GM08714 (cell line): Measurements from ENCODE around the gene CLMN.

ENCODE experiments used
- H3K4me3 ChIP-seq: fragments of 200-500 bp; sonication (Bioruptor generic); 2 replicates; pipeline ENCODE4 v1.5.1; 2014; ENCODE audit warnings: mild to moderate bottlenecking, low read length, inconsistent platforms
- ZNF274 ChIP-seq: IDR thresholded peaks from 2 replicates; pipeline ENCODE4 v1.6.1; 2012; ENCODE audit warnings: mild to moderate bottlenecking, low read depth, low read length

CLMN gene

DNA sequence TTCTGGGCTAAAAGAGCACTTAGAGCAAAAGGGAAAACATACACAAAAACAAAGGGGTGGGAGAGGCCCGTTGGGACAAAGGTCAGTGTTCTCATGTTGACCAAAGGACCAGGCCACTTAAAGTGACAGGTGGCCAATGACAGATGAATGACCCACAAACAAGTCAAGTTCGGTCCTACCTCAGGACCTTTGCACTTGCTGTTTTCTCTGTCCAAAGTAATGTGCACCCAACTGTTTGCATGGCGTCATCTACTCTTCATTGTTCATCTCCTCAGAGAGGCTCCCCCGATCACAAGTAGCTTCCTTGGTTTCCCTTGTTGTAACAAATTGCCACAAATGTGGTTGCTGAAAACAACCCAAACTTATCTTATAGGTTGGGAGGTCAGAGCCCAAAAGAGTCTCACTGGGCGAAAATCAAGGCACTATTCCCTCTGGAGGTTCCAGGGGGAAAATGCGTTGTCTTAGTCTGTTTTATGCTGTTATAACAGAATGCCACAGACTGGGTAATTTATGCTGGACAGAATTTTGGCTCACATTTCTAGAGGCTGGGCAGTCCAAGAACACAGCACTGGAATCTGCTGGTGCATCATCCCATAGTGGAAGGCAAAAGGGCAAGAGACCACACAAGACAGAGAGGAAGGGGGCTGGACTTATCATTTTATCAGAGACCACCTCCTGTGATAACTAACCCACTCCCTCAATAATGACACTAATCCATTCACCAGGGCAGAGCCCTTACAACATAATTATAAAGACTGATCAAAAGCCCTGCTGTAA is 23.9 kb downstream of the CLMN start:
- no peak overlapping the region for H3K4me3 ChIP-seq
- TF ChIP-seq ZNF274: no peak

DNA sequence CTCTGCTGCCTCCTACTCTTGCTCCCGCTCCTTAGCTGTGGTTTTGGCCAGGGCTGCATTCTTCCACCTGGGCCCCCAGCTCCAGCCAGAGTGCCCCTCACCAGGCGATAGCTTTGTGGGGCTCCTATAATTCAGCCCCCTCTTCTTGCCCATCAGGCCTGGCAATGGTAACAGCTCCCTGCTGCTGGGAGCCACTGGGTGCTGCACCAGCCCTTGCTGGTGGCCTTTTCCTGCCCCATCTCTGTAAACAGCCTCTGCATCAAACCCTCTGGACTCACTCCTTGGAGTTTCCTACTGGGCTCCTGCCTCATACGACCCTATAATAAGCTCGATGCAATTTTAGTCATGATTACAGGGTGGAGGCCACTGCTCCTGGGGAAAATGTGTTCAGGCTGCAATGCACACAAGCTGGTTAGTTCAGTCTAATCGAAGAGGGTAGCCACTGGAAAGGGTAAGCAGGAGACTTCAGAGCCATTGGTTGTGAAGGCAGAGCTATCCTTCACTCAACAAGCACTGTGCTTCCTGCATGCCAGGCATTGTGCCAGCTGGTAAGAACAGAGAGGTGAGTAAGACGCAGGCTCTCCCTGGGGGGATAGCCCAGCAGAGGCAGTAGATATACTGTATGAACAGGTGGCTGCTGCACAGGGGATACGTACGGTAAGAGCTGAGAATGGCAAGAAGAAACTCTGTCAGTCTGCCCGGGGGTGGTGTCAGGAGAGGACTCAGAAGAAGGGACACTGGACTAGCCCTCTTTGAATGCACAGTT is 24.7 kb downstream of the CLMN start:
- no peak for TF ChIP-seq ZNF274
- H3K4me3 ChIP-seq: no peak overlapping the region

DNA sequence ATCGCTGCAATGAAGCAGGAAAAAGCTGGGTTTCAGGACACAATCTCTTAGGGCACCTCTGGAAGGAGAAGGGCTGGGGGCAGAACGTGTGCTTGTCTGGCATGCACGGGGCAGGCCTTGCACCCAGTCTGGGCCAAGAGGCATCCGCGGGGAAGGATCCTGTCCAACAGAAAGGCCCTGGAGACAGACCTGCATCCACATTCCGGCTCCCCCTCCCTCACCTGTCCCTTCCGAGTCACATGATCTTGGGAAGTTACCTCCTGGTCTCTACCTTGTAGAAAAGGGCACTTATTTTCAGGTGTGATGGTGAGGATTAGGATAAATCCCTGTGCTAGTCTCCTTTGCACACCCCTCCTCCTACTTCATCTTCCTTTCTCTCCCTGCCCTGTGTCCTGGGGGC is 25.4 kb downstream of the CLMN start:
- TF ChIP-seq ZNF274: no peak
- no peak overlapping the region for H3K4me3 ChIP-seq

DNA sequence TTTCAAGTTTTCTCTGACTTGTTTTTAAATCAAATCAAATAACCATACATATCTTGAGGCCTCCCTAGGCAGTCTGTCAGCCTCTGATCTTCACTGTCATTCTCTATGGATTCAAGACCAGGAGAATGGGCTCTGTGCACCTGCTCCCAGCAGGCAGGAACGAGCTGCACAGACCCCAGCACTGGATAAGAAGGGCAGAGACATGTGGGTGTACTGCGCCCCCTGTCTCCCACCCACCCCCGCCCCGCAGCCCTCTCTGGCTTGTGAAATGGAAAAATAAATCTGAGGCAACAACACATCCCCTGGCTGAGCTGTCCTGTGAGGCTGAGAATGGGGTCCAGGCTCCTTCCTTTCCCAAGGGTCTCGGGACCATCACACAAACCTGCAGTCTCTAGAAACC is 26.3 kb downstream of the CLMN start:
- no peak overlapping the region for H3K4me3 ChIP-seq
- no peak for TF ChIP-seq ZNF274

DNA sequence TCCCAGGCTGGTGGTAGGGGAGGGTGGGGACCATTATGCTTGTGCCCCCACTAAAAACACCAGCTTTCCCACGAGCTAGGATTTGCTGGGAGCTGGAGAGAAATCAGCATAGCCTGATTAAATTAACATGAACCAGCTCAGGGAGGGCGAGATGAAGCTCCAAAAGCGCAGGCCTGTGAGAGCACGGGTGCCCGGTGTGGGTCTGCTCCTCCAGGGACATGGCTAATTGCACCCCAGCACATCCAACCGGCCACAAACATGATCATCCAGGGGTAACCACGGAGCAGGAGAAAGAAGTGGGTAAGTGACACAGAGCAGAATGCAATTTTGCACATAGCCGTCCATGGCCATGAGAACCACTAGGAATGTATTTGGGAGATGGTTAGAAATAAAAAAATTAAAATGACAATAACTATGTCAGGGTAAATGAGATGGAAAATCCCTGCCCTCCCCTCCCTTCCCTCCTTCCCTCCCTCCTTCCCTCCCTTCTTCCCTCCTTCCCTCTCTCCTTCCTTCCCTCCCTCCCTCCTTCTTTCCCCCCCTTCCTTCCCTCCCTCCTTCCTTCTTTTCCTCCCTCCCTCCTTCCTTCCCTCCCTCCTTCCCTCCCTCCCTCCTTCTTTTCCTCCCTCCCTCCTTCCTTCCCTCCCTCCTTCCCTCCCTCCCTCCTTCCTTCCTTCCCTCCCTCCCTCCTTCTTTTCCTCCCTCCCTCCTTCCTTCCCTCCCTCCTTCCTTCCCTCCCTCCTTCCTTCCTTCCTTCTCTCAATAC is 26.9 kb downstream of the CLMN start:
- no peak for TF ChIP-seq ZNF274
- H3K4me3 ChIP-seq: no peak overlapping the region

DNA sequence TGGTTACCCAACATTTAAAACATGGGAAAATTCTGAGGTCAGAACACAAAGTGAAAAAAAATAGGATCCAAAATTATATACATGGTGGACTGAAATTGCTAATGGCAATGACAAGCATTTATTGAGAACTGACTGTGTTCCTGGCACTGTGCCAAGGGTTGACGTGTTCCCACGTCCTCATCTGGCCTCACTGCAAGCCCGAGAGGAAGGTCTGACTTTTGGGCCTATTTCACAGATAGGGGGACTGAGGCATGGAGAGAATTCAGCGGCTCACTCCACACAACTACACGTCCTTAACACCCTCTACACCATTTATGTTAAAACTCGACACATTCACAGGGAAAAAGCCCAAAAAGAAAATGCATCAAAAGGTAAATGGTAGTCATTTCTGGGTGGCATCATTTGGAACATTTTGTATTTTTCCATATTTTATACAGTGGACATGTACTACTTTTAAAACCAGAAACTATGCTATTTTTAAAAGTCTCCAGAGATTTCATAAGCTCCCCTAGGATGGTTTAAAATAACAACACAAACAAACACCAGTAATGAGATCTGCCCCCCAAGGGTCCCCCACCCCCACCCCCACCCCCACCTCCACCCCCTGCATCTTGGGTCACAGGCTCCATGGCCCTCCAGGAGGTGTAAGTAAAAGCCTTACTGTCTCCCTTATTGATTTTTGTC is 27.7 kb downstream of the CLMN start:
- H3K4me3 ChIP-seq: no peak overlapping the region
- TF ChIP-seq ZNF274: no peak

DNA sequence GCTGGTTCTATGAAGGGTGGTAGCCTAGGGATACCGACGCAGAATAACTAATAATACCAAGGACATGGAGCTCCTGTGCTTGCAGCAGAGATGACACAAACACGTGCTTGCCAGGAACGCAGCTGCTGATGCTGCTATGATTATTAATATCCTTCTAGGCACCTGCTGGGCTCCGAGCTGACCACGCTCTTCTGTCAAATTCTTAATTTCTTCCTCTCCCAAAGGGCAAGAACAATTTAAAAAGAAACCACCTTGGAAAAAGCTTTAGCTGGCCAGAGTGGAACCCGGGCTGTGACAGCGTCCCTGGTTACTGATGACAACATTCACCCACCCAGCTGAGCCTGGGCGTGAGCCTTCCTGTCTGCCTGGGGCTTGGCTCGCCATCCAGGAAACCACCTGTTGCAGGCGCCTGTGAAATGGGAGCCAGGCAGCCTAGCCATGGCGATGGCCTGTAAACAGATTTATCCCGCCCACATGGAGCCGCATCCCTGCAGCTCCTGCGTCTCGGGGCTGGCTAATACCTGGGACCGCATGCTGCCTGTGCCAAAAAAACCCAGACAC is 28.8 kb downstream of the CLMN start:
- TF ChIP-seq ZNF274: no peak
- H3K4me3 ChIP-seq: no peak overlapping the region

DNA sequence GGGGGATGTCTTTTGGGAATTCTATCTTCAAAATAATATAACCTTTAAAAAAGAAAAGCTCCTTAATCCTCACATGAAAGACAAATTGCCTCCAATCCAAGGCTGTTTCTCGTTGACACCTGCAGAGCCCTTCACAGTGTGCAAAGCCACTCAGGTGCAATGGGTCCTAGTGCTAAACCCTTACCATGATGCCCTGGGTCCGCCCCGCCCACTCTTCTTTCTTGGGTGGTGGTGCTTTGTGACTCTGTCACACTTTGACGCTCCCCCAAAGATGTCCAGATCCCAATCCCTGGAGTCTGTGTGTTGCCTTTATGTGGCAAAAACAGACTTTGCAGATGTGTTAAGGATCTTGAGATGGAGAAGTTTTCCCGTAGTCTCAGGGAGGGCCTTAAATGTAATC is 29.7 kb downstream of the CLMN start:
- no peak overlapping the region for H3K4me3 ChIP-seq
- no peak for TF ChIP-seq ZNF274

DNA sequence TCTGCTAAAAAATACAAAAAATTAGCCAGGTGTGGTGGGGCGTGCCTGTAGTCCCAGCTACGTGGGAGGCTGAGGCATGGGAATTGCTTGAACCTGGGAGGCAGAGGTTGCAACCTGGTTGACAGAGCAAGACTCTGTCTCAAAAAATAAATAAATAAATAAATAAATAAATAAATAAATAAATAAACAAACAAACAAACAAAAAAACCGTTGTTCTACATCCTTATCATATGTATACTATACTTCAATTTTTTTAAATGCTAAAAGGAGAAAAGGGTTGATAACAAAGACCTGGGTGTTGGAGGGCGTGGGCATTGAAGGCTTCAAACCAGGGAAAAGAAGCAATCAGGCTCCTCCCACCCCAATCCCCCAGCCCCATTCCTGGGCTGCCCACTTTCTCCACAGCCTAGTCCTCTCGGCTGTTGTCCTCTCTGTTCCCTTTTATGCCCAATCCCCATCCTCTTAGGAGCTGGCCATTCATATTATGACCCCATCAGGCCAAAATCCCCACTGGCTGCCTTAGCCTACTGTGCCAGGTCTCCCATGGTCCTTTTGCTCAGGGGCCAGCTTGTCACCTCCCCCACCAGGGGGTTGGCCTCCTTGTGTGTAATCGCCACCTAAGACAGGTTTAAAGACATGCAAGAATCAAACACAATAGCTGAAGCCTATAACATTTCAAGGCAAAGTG is 30.2 kb downstream of the CLMN start:
- no peak overlapping the region for H3K4me3 ChIP-seq
- TF ChIP-seq ZNF274: no peak

DNA sequence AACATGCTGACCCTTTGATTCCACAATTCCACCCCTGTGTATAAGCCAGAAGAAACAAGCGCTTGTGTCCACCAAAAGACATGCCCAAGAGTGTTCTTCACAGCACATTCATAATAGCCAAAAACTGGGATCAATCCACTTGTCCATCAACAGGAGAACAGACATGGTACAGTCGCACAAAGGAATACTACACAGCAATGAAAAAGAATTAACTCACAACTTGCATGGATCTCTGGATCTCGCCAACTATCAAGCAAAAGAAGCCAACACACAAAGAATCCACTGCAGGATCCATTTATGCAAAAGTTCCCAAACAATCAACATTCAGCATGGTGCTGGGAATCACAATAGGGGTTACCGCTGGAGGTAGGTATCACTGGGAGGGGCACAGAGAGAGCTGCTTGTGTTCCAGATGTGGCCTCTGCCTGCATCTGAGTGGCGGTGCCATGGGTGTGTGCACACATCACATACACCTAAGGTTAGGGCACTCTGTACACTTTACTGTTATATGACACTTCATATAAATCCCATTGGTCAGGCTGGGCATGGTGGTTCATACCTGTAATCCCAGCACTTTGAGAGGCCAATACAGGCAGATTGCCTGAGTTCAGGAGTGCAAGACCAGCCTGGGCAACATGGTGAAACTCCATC is 30.9 kb downstream of the CLMN start:
- no peak overlapping the region for H3K4me3 ChIP-seq
- no peak for TF ChIP-seq ZNF274

DNA sequence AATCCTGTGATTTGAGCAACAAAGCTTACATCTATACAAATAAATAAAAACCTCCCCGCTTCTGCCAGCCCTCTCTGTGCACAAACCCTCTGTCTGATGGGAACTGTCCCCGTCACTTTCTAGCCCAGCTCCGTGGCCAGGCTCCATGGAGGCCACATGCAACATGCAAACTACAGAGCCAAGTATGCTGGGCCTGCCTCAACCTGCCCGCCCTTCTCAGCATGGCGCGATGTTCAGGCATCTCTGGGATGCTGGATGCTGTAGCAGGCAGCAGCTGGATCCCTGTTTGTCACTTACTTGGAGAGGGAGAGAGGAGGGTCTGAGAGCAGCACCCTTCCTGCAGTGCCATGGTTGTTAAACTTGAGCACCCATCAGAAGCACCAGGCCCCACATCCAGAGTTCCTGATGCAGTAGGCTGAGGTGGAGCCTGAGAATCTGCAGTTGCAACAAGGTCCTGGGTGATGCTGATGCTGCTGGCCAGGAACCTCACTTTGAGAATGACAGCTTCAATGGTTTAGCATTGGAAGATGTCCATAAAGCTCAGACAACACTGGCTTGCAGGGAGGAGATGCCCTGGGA is 32.4 kb downstream of the CLMN start:
- no peak overlapping the region for H3K4me3 ChIP-seq
- TF ChIP-seq ZNF274: no peak

DNA sequence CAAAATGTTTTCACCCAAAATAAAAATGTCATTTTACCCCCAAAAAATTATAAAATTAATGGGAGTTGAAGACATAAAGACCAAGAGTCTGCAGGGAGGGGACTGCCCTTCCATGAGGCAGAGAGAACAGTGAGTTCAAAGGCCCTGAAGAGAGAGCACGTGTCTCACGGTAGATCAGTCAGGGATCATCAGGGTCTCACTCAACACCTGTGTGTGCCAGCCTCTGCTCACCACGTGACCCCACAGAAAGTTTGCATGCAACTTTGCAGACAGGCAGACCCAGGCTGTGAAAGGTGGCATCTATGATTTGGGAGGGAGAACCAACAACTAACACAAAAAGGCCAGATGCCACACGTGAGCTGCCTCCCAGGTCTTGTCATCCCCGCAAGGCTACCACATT is 33.1 kb downstream of the CLMN start:
- no peak for TF ChIP-seq ZNF274
- no peak overlapping the region for H3K4me3 ChIP-seq
